HG02840 (cell line): ENCODE measurements around the gene PCDH17.

Experiments
- ATAC-seq: cut with Tn5 transposase; IDR thresholded peaks from one replicate; pipeline ENCODE4 v1.9.1; 2021; ENCODE audit warnings: mild to moderate bottlenecking, moderate library complexity, moderate number of reproducible peaks; ENCODE audit not compliant: unreplicated experiment, low FRiP score

PCDH17 gene

GRCh38 chr13:57726981-57727380, 95.4 kb downstream of the PCDH17 start:
- ATAC-seq, result no peak

GRCh38 chr13:57734306-57734705, 102.8 kb downstream of the PCDH17 start:
- no peak for ATAC-seq

- no peak for ATAC-seq
Observed at GRCh38 chr13:57739089-57739488, 107.5 kb downstream of the PCDH17 start.

- ATAC-seq, result no peak
Observed at GRCh38 chr13:57739543-57740190, 108.1 kb downstream of the PCDH17 start.

- no peak for ATAC-seq
Observed at GRCh38 chr13:57740719-57741118, 109.2 kb downstream of the PCDH17 start.

GRCh38 chr13:57748096-57748495, 116.6 kb downstream of the PCDH17 start:
- no peak for ATAC-seq

- ATAC-seq, result no peak
Observed at GRCh38 chr13:57760951-57761350, 129.4 kb downstream of the PCDH17 start.

GRCh38 chr13:57763689-57764088, 132.1 kb downstream of the PCDH17 start:
- no peak for ATAC-seq
